Ovary (tissue), 3 donors: ENCODE measurements around the gene TMEM72.

ENCODE experiments used
- CTCF ChIP-seq, 3 donors: fragments of 450-650 bp in 2 of 3; fragments of 200-600 bp in 1 of 3; IDR thresholded peaks; one replicate each; pipeline versions ENCODE4 v1.5.1 to v1.8.0; 2016 to 2022; ENCODE audit warnings: antibody characterized with exemption in 3 of 3, mild to moderate bottlenecking in 1 of 3
- EP300 ChIP-seq: sonication (generic); formaldehyde crosslinking; IDR thresholded peaks from one replicate; pipeline ENCODE4 v1.6.1; 2017; ENCODE audit warnings: antibody characterized with exemption
- POLR2A ChIP-seq: fragments of 450-650 bp; IDR thresholded peaks from one replicate; pipeline ENCODE4 v1.6.1; 2017; ENCODE audit warnings: antibody characterized with exemption, mild to moderate bottlenecking, moderate library complexity
- donor health status: DM: no; HTN: no; CAD: no.

GRCh38 chr10:44939691-44940401 lies 28.7 kb downstream of the TMEM72 start:
- TF ChIP-seq POLR2A (no peak), CTCF (IDR thresholded peaks at IDR 0.05) (no peak), EP300 (no peak)
